Activated CD8-positive, alpha-beta T cell treated with anti-CD3 and anti-CD28 coated beads, Interleukin-2, amount 10 ng/mL, durations not matched to agents 7 days and 5 days (primary cell): Measurements from ENCODE around the gene SIK3. TPM values are rescaled to one million over a fixed set of nuclear protein-coding genes. Genes with fewer than 3 reads are reported as not detected.

Experiments used
- ATAC-seq: fragments of 150-1000 bp; cut with Tn5 transposase; one replicate; pipeline ENCODE4 v1.10.0; 2021; ENCODE audit warnings: moderate library complexity
- CTCF ChIA-PET: fragments of 350-600 bp; sonication (Branson Sonifier 250); formaldehyde crosslinking; loops from one replicate; lab custom pipeline; 2021; ENCODE audit warnings: antibody characterized with exemption; lab: Charles Lee
- POLR2A ChIA-PET: fragments of 350-600 bp; sonication (Branson Sonifier 250); formaldehyde crosslinking; loops from one replicate; lab custom pipeline; 2021; ENCODE audit warnings: antibody characterized with exemption; lab: Charles Lee
- DNase-seq: peaks from one replicate; pipeline ENCODE4 v3.0.0-alpha.2; 2020
- H3K27ac Mint-ChIP-seq: one replicate; pipeline ENCODE4 v1.8.0; 2021; ENCODE audit warnings: mild to moderate bottlenecking, mixed read lengths
- H3K27me3 Mint-ChIP-seq: one replicate; pipeline ENCODE4 v1.8.0; 2021; ENCODE audit warnings: low read depth, mixed read lengths
- H3K36me3 Mint-ChIP-seq: one replicate; pipeline ENCODE4 v1.8.0; 2021; ENCODE audit warnings: low read depth, mixed read lengths
- H3K4me1 Mint-ChIP-seq: one replicate; pipeline ENCODE4 v1.8.0; 2021; ENCODE audit warnings: low read depth, mixed read lengths
- H3K4me3 Mint-ChIP-seq: one replicate; pipeline ENCODE4 v1.8.0; 2021; ENCODE audit warnings: mild to moderate bottlenecking, mixed read lengths
- H3K9me3 Mint-ChIP-seq: one replicate; pipeline ENCODE4 v1.8.0; 2022; ENCODE audit warnings: mixed read lengths; ENCODE audit not compliant: insufficient read depth
- total RNA-seq, 2 experiments: library from RNA; stranded (reverse); gene quantifications; one replicate each; pipeline ENCODE4 v1.2.3, GENCODE V29; 2021

The SIK3 gene
- total RNA-seq, 2 experiments from 2014 or later: 25.9 to 31.4 TPM

GRCh38 chr11:117091753-117092477, 6.3 kb downstream of the SIK3 start:
- DNase-seq: no peak
- ChIA-PET POLR2A (no interaction called here), CTCF (interaction anchor here (1.3 kb wide), 1 partner anchor 301 kb away, joined by 3 read pairs; no protein-coding TSS in a partner anchor)
- Mint-ChIP-seq H3K9me3 (no peaks in the 10 kb centered on the region), H3K27ac (no peak overlapping the region), H3K36me3 (peaks cover 19% of the 10 kb centered on the region), H3K4me1 (peaks cover 56% of the 10 kb centered on the region), H3K4me3 (no peak overlapping the region), H3K27me3 (no peaks in the 10 kb centered on the region)
- no peak for ATAC-seq

- no peaks in the 10 kb centered on the region for H3K27me3 Mint-ChIP-seq
- peaks cover 39% of the 10 kb centered on the region for H3K4me1 Mint-ChIP-seq
- H3K36me3 Mint-ChIP-seq: peaks cover 19% of the 10 kb centered on the region
- DNase-seq (no peak), ATAC-seq (no peak)
- CTCF ChIA-PET: interaction anchor here (1.2 to 1.4 kb wide), 3 partner anchors 16 to 299 kb away, joined by 3 to 5 read pairs (median 3); no protein-coding TSS in a partner anchor
- no peaks in the 10 kb centered on the region for H3K9me3 Mint-ChIP-seq
- no peak overlapping the region for H3K27ac Mint-ChIP-seq
- POLR2A ChIA-PET: no interaction called here
- no peak overlapping the region for H3K4me3 Mint-ChIP-seq
Observed at GRCh38 chr11:117090111-117090706, 8.0 kb downstream of the SIK3 start.

- CTCF ChIA-PET: interaction anchor here (1.2 to 1.4 kb wide), 4 partner anchors 15 to 299 kb away, joined by 3 to 5 read pairs (median 3); no protein-coding TSS in a partner anchor
- H3K4me3 Mint-ChIP-seq: no peak overlapping the region
Observed at GRCh38 chr11:117089685-117090084, 8.5 kb downstream of the SIK3 start.

GRCh38 chr11:117087446-117087845, 10.8 kb downstream of the SIK3 start:
- peak; percentile 49 for ATAC-seq
- Mint-ChIP-seq H3K9me3 (no peaks in the 10 kb centered on the region), H3K36me3 (peaks cover 12% of the 10 kb centered on the region), H3K4me1 (peaks cover 17% of the 10 kb centered on the region), H3K27ac (no peak overlapping the region), H3K27me3 (no peaks in the 10 kb centered on the region), H3K4me3 (no peak overlapping the region)
- ChIA-PET POLR2A (no interaction called here), CTCF (no interaction called here)
- no peak for DNase-seq

More at GRCh38 chr11:117089685-117090084, 8.5 kb downstream of the SIK3 start:
- Mint-ChIP-seq H3K4me1 (peaks cover 34% of the 10 kb centered on the region), H3K36me3 (peaks cover 19% of the 10 kb centered on the region), H3K27me3 (no peaks in the 10 kb centered on the region), H3K9me3 (no peaks in the 10 kb centered on the region), H3K27ac (no peak overlapping the region)
- no peak for ATAC-seq
- no peak for DNase-seq
- POLR2A ChIA-PET: no interaction called here

GRCh38 chr11:117084992-117085391, 13.2 kb downstream of the SIK3 start:
- no peak overlapping the region for H3K4me3 Mint-ChIP-seq
- H3K4me1 Mint-ChIP-seq: peaks cover 9% of the 10 kb centered on the region
- no peaks in the 10 kb centered on the region for H3K27me3 Mint-ChIP-seq
- ChIA-PET CTCF (interaction anchor here (2.1 kb wide), 1 partner anchor 21 kb away, joined by 4 read pairs; no protein-coding TSS in a partner anchor), POLR2A (no interaction called here)
- no peak for ATAC-seq
- no peak for DNase-seq
- no peak overlapping the region for H3K27ac Mint-ChIP-seq
- H3K9me3 Mint-ChIP-seq: no peaks in the 10 kb centered on the region
- no peaks in the 10 kb centered on the region for H3K36me3 Mint-ChIP-seq

GRCh38 chr11:117083011-117083935, 15.0 kb downstream of the SIK3 start:
- no peak overlapping the region for H3K27ac Mint-ChIP-seq
- POLR2A ChIA-PET: interaction anchor here (0.9 to 1.7 kb wide), 2 partner anchors 10 to 14 kb away, joined by 3 to 4 read pairs; no protein-coding TSS in a partner anchor
- ATAC-seq (no peak), DNase-seq (no peak)
- no peaks in the 10 kb centered on the region for H3K36me3 Mint-ChIP-seq
- CTCF ChIA-PET: interaction anchor here (0.6 to 2.1 kb wide), 6 partner anchors 10 to 110 kb away, joined by 3 to 4 read pairs (median 3); no protein-coding TSS in a partner anchor
- H3K27me3 Mint-ChIP-seq: no peaks in the 10 kb centered on the region
- H3K4me3 Mint-ChIP-seq: no peak overlapping the region
- H3K4me1 Mint-ChIP-seq: peaks cover 13% of the 10 kb centered on the region
- H3K9me3 Mint-ChIP-seq: no peaks in the 10 kb centered on the region

- no peaks in the 10 kb centered on the region for H3K27me3 Mint-ChIP-seq
- no peak overlapping the region for H3K4me3 Mint-ChIP-seq
- H3K9me3 Mint-ChIP-seq: no peaks in the 10 kb centered on the region
- H3K27ac Mint-ChIP-seq: no peak overlapping the region
- peaks cover 11% of the 10 kb centered on the region for H3K4me1 Mint-ChIP-seq
- DNase-seq (no peak), ATAC-seq (no peak)
- POLR2A ChIA-PET: no interaction called here
- CTCF ChIA-PET: no interaction called here
- no peaks in the 10 kb centered on the region for H3K36me3 Mint-ChIP-seq
Observed at GRCh38 chr11:117081908-117082307, 16.3 kb downstream of the SIK3 start.

- H3K27me3 Mint-ChIP-seq: no peaks in the 10 kb centered on the region
- peaks cover 3% of the 10 kb centered on the region for H3K36me3 Mint-ChIP-seq
- peaks cover 13% of the 10 kb centered on the region for H3K4me1 Mint-ChIP-seq
- no peaks in the 10 kb centered on the region for H3K9me3 Mint-ChIP-seq
- ATAC-seq (no peak), DNase-seq (no peak)
- H3K27ac Mint-ChIP-seq: no peak overlapping the region
- ChIA-PET POLR2A (no interaction called here), CTCF (no interaction called here)
- H3K4me3 Mint-ChIP-seq: no peak overlapping the region
Observed at GRCh38 chr11:117080370-117080769, 17.9 kb downstream of the SIK3 start.

- CTCF ChIA-PET: interaction anchor here (0.9 to 1.4 kb wide), 7 partner anchors 11 to 286 kb away, joined by 3 to 9 read pairs (median 6); partner anchors contain the start of gene APOA5
- Mint-ChIP-seq H3K27ac (no peak overlapping the region), H3K4me1 (peaks cover 36% of the 10 kb centered on the region), H3K36me3 (peaks cover 3% of the 10 kb centered on the region), H3K27me3 (no peaks in the 10 kb centered on the region), H3K9me3 (no peaks in the 10 kb centered on the region), H3K4me3 (no peak overlapping the region)
- ATAC-seq (no peak), DNase-seq (no peak)
- POLR2A ChIA-PET: no interaction called here
Observed at GRCh38 chr11:117076941-117077691, 21.1 kb downstream of the SIK3 start.

GRCh38 chr11:117075186-117075585, 23.0 kb downstream of the SIK3 start:
- Mint-ChIP-seq H3K36me3 (peaks cover 3% of the 10 kb centered on the region), H3K27ac (no peak overlapping the region), H3K27me3 (no peaks in the 10 kb centered on the region), H3K9me3 (no peaks in the 10 kb centered on the region), H3K4me1 (peaks cover 38% of the 10 kb centered on the region), H3K4me3 (no peak overlapping the region)
- ChIA-PET POLR2A (no interaction called here), CTCF (interaction anchor here (1.4 kb wide), 1 partner anchor 14 kb away, joined by 5 read pairs; no protein-coding TSS in a partner anchor)
- ATAC-seq (no peak), DNase-seq (no peak)

GRCh38 chr11:117074119-117074518, 24.1 kb downstream of the SIK3 start:
- CTCF ChIA-PET: interaction anchor here (0.6 to 1.7 kb wide), 5 partner anchors 15 to 283 kb away, joined by 3 to 6 read pairs (median 4); partner anchors contain the start of gene APOA5
- H3K4me1 Mint-ChIP-seq: peaks cover 38% of the 10 kb centered on the region
- POLR2A ChIA-PET: no interaction called here
- no peaks in the 10 kb centered on the region for H3K27me3 Mint-ChIP-seq
- DNase-seq: no peak
- ATAC-seq: no peak
- no peaks in the 10 kb centered on the region for H3K9me3 Mint-ChIP-seq
- H3K27ac Mint-ChIP-seq: peak overlapping the region; percentile 7
- no peak overlapping the region for H3K4me3 Mint-ChIP-seq
- peaks cover 5% of the 10 kb centered on the region for H3K36me3 Mint-ChIP-seq
